Stimulated activated CD4-positive, alpha-beta T cell treated with anti-CD3 and anti-CD28 coated beads, TNF-alpha, amount 100 ng/mL, for 1 hour (primary cell): ENCODE results near the gene CPD.
"Not testable (repeated sequence)": the region's sequence is repeated elsewhere in the genome, so short reads cannot be mapped to it uniquely, and the experiment has no call there.

ENCODE experiments used
- DNase-seq, 3 donors: peaks; one replicate each; pipeline ENCODE4 v3.0.0-alpha.2; 2020; ENCODE audit warnings: low read depth in 3 of 3, low spot score in 1 of 3

CPD gene

GRCh38 chr17:30424471-30424870 lies 45.7 kb downstream of the CPD start:
- no peak for DNase-seq

DNA sequence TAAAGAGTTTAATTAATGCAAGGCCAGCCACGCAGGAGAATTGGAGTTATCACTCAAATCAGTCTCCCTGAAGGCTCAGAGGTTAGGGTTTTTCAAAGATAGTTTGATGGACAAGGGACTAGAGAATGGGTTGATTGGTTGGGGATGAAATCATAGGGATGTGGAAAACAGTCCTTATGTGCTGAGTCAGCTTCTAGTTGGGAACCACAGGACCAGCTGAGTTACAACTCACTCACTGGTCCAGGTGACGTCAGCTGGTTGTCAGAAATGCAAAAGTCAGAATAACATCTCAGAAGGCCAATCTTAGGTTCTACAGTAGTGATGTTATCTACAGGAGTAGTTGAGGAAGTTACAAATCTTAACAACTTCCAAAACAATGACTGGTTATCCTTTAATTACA lies 47.6 kb downstream of the CPD start:
- DNase-seq = no peak

DNA sequence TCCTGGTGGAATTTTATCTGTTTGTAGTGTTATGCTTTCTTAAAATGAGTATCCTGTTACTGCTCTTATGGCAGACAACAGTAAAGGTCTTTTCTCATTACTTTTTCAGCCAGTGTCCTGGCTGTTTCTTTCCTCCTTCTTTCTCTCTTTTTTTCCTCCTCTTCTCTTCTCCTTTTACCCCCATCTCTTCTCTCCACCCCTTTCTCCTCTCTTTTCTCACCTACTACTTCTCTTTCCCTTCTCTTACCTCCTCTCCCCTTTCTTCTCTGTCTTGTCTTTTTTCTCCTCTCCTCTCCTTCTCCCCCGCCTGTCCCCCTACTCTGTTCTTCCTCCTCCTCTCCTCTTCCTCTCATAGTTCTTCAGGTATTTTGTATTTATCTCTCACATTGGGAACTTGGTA lies 48.9 kb downstream of the CPD start:
- DNase-seq = no peak

- DNase-seq = no peak
These were observed 50.4 kb downstream of the CPD start for GRCh38 chr17:30429155-30429554.

DNA sequence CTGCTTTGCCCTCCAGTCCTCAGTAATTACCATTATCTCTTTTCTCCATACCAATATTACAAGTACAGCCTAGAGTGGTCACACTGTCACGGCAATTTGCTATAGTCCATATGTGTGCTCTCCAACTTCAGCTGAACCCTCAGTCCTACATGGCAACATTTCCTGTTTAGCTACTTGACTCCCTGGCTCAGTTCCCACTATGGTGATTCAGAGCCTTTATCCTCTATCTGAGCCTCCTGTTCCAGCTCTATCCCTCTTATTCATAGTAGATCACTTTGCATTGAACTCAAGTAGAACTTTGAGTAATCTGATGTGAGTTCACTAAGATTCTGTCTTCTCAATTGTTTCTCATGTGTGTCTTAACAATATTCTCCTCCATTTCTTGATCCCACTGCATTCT lies 54.8 kb downstream of the CPD start:
- no peak for DNase-seq

DNA sequence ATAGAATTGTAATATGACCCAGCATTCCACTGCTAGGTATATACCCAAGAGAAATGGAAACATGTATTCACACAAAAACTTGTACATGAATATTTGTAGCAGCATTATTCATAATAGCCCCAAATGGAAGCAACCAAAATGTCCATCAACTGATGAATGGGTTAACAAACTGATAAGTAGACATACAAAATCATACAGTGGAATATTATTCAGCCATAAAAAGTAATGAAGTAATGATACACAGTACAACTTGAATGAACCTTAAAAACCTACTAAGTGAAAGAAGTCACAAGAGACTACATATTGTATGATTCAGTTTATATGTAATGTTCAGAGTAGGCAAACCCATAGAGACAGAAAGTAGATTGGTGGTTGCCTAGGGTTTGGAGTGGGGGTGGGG lies 58.0 kb downstream of the CPD start:
- DNase-seq = no peak

DNA sequence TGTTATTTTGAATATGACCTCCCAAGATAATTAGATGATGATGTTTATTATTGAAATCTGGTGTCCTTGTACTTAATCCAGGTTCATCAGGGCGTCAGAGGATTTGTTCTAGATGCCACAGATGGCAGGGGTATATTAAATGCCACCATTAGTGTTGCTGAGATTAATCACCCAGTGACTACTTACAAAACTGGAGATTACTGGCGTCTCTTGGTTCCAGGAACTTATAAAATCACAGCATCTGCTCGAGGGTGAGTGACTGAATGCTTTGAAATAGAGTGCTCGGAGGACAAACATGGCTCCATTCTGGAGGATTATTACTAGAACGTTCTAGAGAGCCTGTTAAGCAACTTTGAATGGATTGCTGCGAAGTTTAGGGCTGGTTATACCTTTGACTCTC lies 65.0 kb downstream of the CPD start:
- no peak for DNase-seq

- DNase-seq = not testable (repeated sequence)
These were observed 67.9 kb downstream of the CPD start for GRCh38 chr17:30446640-30447039.

DNA sequence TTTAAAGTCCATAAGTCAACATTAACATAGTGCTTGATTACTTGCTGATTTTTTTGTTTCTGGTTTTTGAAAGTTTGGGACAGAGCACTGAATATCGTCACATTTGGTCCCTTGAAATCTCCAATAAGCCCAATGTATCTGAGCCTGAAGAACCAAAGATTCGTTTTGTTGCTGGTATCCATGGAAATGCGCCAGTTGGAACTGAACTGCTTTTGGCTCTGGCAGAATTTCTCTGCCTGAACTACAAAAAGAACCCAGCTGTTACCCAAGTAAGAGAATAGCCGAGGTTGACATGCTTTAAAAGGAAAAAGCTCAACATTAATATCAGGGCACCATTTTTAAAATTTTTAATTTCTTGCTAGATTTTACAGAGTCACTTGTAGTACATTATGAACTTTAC lies 70.8 kb downstream of the CPD start:
- DNase-seq = no peak

GRCh38 chr17:30450125-30451027 lies 71.6 kb downstream of the CPD start:
- DNase-seq = no peak

- no peak for DNase-seq
These were observed 75.9 kb downstream of the CPD start for GRCh38 chr17:30454635-30455034.

- DNase-seq = no peak
These were observed 79.6 kb downstream of the CPD start for GRCh38 chr17:30458371-30458770.

DNA sequence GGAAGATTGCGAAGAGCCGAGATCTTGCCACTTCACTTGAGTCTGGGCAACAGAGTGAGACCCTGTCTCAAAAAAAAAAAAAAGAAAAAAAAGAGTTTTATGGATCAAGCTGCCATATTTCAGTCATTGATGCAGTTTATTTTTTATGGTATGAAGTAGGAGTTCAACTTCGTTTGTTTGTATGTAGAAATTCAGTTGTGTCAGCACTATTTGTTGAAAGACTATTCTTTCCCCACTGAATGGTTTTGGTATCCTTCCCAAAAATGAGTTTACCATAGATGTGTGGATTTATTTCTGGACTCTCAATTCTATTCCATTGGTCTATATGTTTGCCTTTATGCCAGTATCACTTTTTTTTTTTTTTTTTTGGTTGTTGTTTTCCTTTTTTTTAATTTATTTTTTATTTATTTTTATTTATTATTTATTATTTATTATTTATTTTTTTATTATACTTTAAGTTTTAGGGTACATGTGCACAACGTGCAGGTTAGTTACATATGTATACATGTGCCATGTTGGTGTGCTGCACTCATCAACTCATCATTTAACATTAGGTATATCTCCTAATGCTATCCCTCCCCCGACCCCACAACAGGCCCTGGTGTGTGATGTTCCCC lies 80.2 kb downstream of the CPD start:
- not testable (repeated sequence) for DNase-seq

GRCh38 chr17:30468465-30468864 lies 89.7 kb downstream of the CPD start:
- DNase-seq = no peak

DNA sequence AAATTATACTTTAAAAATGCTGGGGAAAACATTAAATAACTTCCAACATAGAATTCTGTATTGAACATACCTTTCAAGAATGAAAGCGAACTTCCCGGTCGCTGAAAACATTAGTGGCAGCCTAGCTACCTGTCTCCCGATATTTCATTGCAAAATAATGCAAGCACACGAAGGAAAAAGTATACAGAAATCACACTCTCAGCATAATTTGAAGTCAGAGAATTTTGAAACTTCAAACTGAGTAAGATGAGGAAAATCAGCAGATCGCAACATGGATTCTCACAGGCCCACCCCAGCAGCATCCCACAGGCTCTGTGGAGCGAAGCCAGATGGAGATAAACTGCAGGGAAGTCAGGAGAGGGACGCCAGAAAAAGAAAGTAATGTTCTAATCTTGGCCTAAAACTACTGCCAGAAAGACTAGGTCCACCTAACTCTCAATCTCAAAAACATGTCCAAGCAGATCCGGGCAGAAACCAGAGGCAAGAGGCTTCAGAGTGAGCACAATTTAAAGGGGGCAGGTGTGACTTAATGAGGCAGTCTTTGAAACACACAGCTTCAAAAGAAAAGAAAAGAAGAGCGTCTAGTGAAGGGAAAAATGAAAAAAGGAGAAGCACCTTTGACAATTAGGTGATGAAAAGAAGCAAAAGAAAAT lies 93.6 kb downstream of the CPD start:
- no peak for DNase-seq

- DNase-seq = no peak
These were observed 96.5 kb downstream of the CPD start for GRCh38 chr17:30475206-30475605.

DNA sequence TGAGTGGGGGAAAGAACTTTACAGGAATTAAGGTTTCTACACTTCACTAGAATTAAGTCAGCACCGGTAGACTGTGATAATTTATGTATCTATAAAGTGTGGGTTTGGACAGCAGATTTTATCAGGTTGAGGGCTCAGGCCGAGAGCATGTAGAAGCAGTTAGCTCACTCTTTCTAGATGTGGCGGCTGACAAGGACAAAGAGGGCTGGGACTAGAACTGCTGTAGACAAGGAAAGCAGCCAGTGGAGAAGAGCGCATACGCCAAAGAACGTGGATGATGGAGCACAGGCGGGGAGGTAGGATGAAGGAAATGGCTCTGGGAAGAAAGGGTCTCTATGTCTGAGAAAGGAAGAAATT lies 98.0 kb downstream of the CPD start:
- peak in 1 of 3 donors; percentile 10 for DNase-seq

- peak; percentile 80 to 81 (median 80) for DNase-seq
These were observed 98.5 kb downstream of the CPD start, which contains the start of gene GOSR1 for GRCh38 chr17:30477083-30477773. TSS of gene GOSR1 (plus strand) at chr17:30477408. CDS start at chr17:30477434, 26 bp downstream.

- DNase-seq = no peak
These were observed 99.0 kb downstream of the CPD start for GRCh38 chr17:30477774-30478115.

DNA sequence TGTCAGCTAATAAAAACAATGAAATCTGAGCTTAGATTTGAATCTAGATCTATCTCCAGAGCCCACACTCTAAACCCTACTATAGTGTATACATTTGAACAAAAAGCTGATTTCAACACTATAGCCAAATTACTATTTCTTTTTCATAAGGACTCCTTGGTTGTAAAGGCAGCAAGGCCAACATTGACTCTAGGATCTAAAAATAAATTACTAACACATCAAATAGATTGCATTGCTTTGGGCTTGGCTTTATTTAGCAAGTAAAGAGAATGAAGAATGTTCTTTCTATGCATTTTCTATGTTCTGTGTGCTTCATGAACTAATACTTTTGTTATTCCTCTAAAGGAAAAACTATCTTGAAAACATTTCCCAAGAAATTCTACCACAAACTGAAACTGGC lies 103.8 kb downstream of the CPD start:
- no peak for DNase-seq

GRCh38 chr17:30483159-30483558 lies 104.4 kb downstream of the CPD start:
- DNase-seq = no peak

- no peak for DNase-seq
These were observed 115.1 kb downstream of the CPD start for GRCh38 chr17:30493780-30494179.
